SJCRH30 (cell line): ENCODE results near the gene KCTD20. TPM values are rescaled to one million over a fixed set of nuclear protein-coding genes. Genes with fewer than 3 reads are reported as not detected.

ENCODE experiments used
- DNase-seq, 2 experiments: peaks; one replicate each; pipeline ENCODE4 v3.0.0-alpha.2; 2015 to 2020
- H3K27ac ChIP-seq: fragments of 250-450 bp; sonication (Bioruptor Pico); 2 replicates; pipeline ENCODE4 v1.5.1; 2020; ENCODE audit warnings: mild to moderate bottlenecking, moderate library complexity
- H3K27me3 ChIP-seq: fragments of 250-450 bp; sonication (Bioruptor Pico); 2 replicates; pipeline ENCODE4 v1.5.1; 2020; ENCODE audit warnings: mild to moderate bottlenecking, moderate library complexity
- H3K36me3 ChIP-seq: fragments of 250-450 bp; sonication (Bioruptor Pico); 2 replicates; pipeline ENCODE4 v1.5.1; 2020; ENCODE audit warnings: mild to moderate bottlenecking, moderate library complexity
- H3K4me1 ChIP-seq: fragments of 250-450 bp; sonication (Bioruptor Pico); 2 replicates; pipeline ENCODE4 v1.5.1; 2020; ENCODE audit warnings: mild to moderate bottlenecking, moderate library complexity
- H3K4me3 ChIP-seq: fragments of 250-450 bp; sonication (Bioruptor Pico); 2 replicates; pipeline ENCODE4 v1.5.1; 2020; ENCODE audit warnings: mild to moderate bottlenecking, moderate library complexity
- H3K9me3 ChIP-seq: fragments of 250-450 bp; sonication (Bioruptor Pico); replicated peaks from 2 replicates; pipeline ENCODE4 v1.5.1; 2020; ENCODE audit warnings: mild to moderate bottlenecking, moderate library complexity
- total RNA-seq: library from RNA; depleted of rRNA; stranded (reverse); fragments of >200 nt; shearing (Covaris generic); gene quantifications from 2 replicates; pipeline ENCODE4 v1.2.3, GENCODE V29; 2014; rRNA removed

KCTD20 gene
- total RNA-seq, 1 experiment from 2014 or later, result 64.1 TPM

- Histone ChIP-seq H3K36me3 (peaks cover 30% of the 10 kb centered on the region), H3K4me3 (no peak overlapping the region), H3K4me1 (no peaks in the 10 kb centered on the region), H3K27ac (no peak overlapping the region), H3K9me3 (no peaks in the 10 kb centered on the region), H3K27me3 (no peaks in the 10 kb centered on the region)
- no peak for DNase-seq
These were observed 76.6 kb downstream of the KCTD20 start for GRCh38 chr6:36519352-36519751.

GRCh38 chr6:36523451-36523850 lies 80.7 kb downstream of the KCTD20 start:
- no peak for DNase-seq
- peaks cover 26% of the 10 kb centered on the region for H3K36me3 ChIP-seq

GRCh38 chr6:36523936-36524499 lies 81.2 kb downstream of the KCTD20 start:
- Histone ChIP-seq H3K36me3 (peaks cover 26% of the 10 kb centered on the region), H3K27me3 (no peaks in the 10 kb centered on the region), H3K4me1 (peaks cover 5% of the 10 kb centered on the region; the same call in 1 of the 2 replicates), H3K4me3 (no peak overlapping the region), H3K27ac (no peak overlapping the region), H3K9me3 (no peaks in the 10 kb centered on the region)
- no peak for DNase-seq

More at GRCh38 chr6:36523451-36523850, 80.7 kb downstream of the KCTD20 start:
- Histone ChIP-seq H3K4me1 (peaks cover 5% of the 10 kb centered on the region; the same call in 1 of the 2 replicates), H3K27me3 (no peaks in the 10 kb centered on the region), H3K9me3 (no peaks in the 10 kb centered on the region), H3K27ac (no peak overlapping the region), H3K4me3 (no peak overlapping the region)

- H3K4me3 ChIP-seq, result no peak overlapping the region
- H3K36me3 ChIP-seq, result peaks cover 26% of the 10 kb centered on the region
- DNase-seq, result no peak
- H3K27ac ChIP-seq, result no peak overlapping the region
- H3K4me1 ChIP-seq, result peaks cover 5% of the 10 kb centered on the region; the same call in 1 of the 2 replicates
- no peaks in the 10 kb centered on the region for H3K27me3 ChIP-seq
- H3K9me3 ChIP-seq, result no peaks in the 10 kb centered on the region
These were observed 82.1 kb downstream of the KCTD20 start for GRCh38 chr6:36524871-36525270.

- Histone ChIP-seq H3K4me3 (no peak overlapping the region), H3K4me1 (peaks cover 5% of the 10 kb centered on the region; the same call in 1 of the 2 replicates), H3K27me3 (no peaks in the 10 kb centered on the region), H3K9me3 (no peaks in the 10 kb centered on the region), H3K27ac (no peak overlapping the region), H3K36me3 (peaks cover 23% of the 10 kb centered on the region)
- DNase-seq, result no peak
These were observed 82.5 kb downstream of the KCTD20 start for GRCh38 chr6:36525346-36525745.

- Histone ChIP-seq H3K4me3 (no peak overlapping the region), H3K9me3 (no peaks in the 10 kb centered on the region), H3K36me3 (peaks cover 22% of the 10 kb centered on the region), H3K27ac (no peak overlapping the region), H3K27me3 (no peaks in the 10 kb centered on the region), H3K4me1 (peaks cover 5% of the 10 kb centered on the region; the same call in 1 of the 2 replicates)
- DNase-seq, result no peak
These were observed 83.3 kb downstream of the KCTD20 start for GRCh38 chr6:36526066-36526465.

- no peaks in the 10 kb centered on the region for H3K27me3 ChIP-seq
- H3K4me1 ChIP-seq, result no peaks in the 10 kb centered on the region
- H3K4me3 ChIP-seq, result no peak overlapping the region
- no peak overlapping the region for H3K27ac ChIP-seq
- H3K9me3 ChIP-seq, result no peaks in the 10 kb centered on the region
- peaks cover 33% of the 10 kb centered on the region for H3K36me3 ChIP-seq
- no peak for DNase-seq
These were observed 90.5 kb downstream of the KCTD20 start for GRCh38 chr6:36533321-36533720.

- Histone ChIP-seq H3K36me3 (peaks cover 45% of the 10 kb centered on the region), H3K27ac (no peak overlapping the region)
These were observed 94.2 kb downstream of the KCTD20 start for GRCh38 chr6:36536873-36537547.

GRCh38 chr6:36539814-36540568 lies 97.2 kb downstream of the KCTD20 start:
- no peak overlapping the region for H3K27ac ChIP-seq
- no peak overlapping the region for H3K4me3 ChIP-seq
- H3K36me3 ChIP-seq, result peaks cover 38% of the 10 kb centered on the region
- no peaks in the 10 kb centered on the region for H3K27me3 ChIP-seq
- no peak for DNase-seq
- no peaks in the 10 kb centered on the region for H3K9me3 ChIP-seq
- H3K4me1 ChIP-seq, result 0 out of 2 replicates have a peak, but pooled peaks cover 2% of the 10 kb centered on the region

More at GRCh38 chr6:36536873-36537547, 94.2 kb downstream of the KCTD20 start:
- H3K27me3 ChIP-seq, result no peaks in the 10 kb centered on the region
- no peaks in the 10 kb centered on the region for H3K4me1 ChIP-seq
- no peak overlapping the region for H3K4me3 ChIP-seq
- no peak for DNase-seq
- no peaks in the 10 kb centered on the region for H3K9me3 ChIP-seq

Other genes with a start within 250 kb of the KCTD20 start
- 15.8 and 16.9 TPM in 2 replicates for gene BRPF3, start 246.3 kb upstream of the KCTD20 start, total RNA-seq
- gene PNPLA1, start 172.9 kb upstream of the KCTD20 start, total RNA-seq, result not detected in 2 replicates
- gene BNIP5, start 106.1 kb upstream of the KCTD20 start, total RNA-seq, result 0.04 TPM in 1 of 2 replicates, not detected in the other
- not detected in 2 replicates for gene ETV7, start 55.3 kb upstream of the KCTD20 start, total RNA-seq
- gene PXT1, start 146 bp upstream of the KCTD20 start, total RNA-seq, result 0.08 TPM in 1 of 2 replicates, not detected in the other
- gene STK38, start 104.5 kb downstream of the KCTD20 start, total RNA-seq, result 26.9 and 27.6 TPM in 2 replicates
- gene SRSF3, start 151.4 kb downstream of the KCTD20 start, total RNA-seq, result 395 and 493 TPM in 2 replicates
- gene CDKN1A, start 235.7 kb downstream of the KCTD20 start, total RNA-seq, result 56.1 and 57.8 TPM in 2 replicates